HUES6 (cell line): ENCODE results near the gene NR2E3.
"Not testable (repeated sequence)": the region's sequence is repeated elsewhere in the genome, so short reads cannot be mapped to it uniquely, and the experiment has no call there.

ENCODE experiments used
- H3K27ac ChIP-seq: 2 replicates; pipeline ENCODE4 v1.7.0; 2013; ENCODE audit warnings: low read depth, mild to moderate bottlenecking, low read length, inconsistent platforms
- H3K27me3 ChIP-seq: 2 replicates; pipeline ENCODE4 v1.6.1; 2013; ENCODE audit warnings: low read length; ENCODE audit not compliant: control insufficient read depth, insufficient read depth
- H3K36me3 ChIP-seq: 2 replicates; pipeline ENCODE4 v1.6.1; 2013; ENCODE audit warnings: low read length; ENCODE audit not compliant: control insufficient read depth, insufficient read depth
- H3K4me1 ChIP-seq: 2 replicates; pipeline ENCODE4 v1.6.1; 2013; ENCODE audit warnings: low read length; ENCODE audit not compliant: control insufficient read depth, insufficient read depth
- H3K4me3 ChIP-seq: 2 replicates; pipeline ENCODE4 v1.5.1; 2013; ENCODE audit warnings: low read depth, low read length
- H3K9ac ChIP-seq: one replicate; pipeline ENCODE4 v1.6.1; 2013; ENCODE audit warnings: mild to moderate bottlenecking, low read length
- H3K9me3 ChIP-seq: 2 replicates; pipeline ENCODE4 v1.6.1; 2013; ENCODE audit warnings: low read depth, low read length; ENCODE audit not compliant: control insufficient read depth, insufficient read depth

The NR2E3 gene

DNA sequence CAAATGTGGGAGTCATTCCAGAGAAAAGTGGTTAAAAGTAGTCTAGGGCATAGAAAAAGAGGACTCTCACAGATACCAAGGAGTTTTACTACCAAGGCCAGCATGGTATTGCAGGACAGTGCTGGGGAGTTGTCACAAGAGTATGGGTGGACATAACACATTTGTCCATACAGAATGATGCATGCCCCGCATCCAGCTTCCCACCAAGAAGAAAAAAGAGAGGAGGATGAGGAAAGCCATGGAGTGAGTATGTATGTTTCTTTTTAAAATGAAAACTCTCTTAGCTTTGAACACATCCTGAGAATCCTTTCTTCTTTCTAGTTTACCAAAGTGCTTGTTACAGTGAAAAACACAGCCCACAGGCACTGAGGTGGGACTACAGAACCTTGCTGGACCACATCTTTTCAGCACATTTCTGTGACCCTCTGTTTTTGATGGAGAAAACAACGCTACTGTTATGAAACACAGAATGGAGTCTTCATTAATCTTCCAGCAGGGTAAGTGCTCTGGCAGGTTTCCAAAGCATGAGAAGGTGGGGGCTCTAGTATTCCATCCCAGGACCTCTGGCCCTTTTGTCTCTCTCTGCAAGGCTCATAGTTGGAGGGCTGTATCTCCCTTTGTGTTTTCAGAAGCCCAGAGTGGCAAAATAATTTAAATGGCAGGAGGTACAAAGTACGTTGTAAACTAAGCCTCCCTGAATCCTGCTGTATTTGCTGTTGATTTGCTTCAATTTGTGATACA lies 12.7 kb downstream of the NR2E3 start:
- Histone ChIP-seq H3K4me1 (peaks cover 8% of the 10 kb centered on the region; the same call in 1 of the 2 replicates), H3K9me3 (peaks cover 20% of the 10 kb centered on the region), H3K9ac (no peak overlapping the region), H3K27me3 (no peaks in the 10 kb centered on the region), H3K27ac (no peak overlapping the region), H3K36me3 (peaks cover 17% of the 10 kb centered on the region; the same call in 1 of the 2 replicates), H3K4me3 (no peak overlapping the region)

GRCh38 chr15:71823801-71824200 lies 13.4 kb downstream of the NR2E3 start:
- Histone ChIP-seq H3K4me3 (no peak overlapping the region), H3K27ac (no peak overlapping the region), H3K4me1 (peaks cover 8% of the 10 kb centered on the region; the same call in 1 of the 2 replicates), H3K27me3 (no peaks in the 10 kb centered on the region), H3K9ac (no peak overlapping the region), H3K9me3 (peaks cover 20% of the 10 kb centered on the region), H3K36me3 (peaks cover 17% of the 10 kb centered on the region; the same call in 1 of the 2 replicates)

GRCh38 chr15:71825021-71825730 lies 14.8 kb downstream of the NR2E3 start:
- peaks cover 8% of the 10 kb centered on the region; the same call in 1 of the 2 replicates for H3K4me1 ChIP-seq
- H3K9ac ChIP-seq, result no peak overlapping the region
- H3K27ac ChIP-seq, result no peak overlapping the region
- H3K36me3 ChIP-seq, result peaks cover 26% of the 10 kb centered on the region
- no peaks in the 10 kb centered on the region for H3K27me3 ChIP-seq
- peaks cover 20% of the 10 kb centered on the region for H3K9me3 ChIP-seq
- H3K4me3 ChIP-seq, result no peak overlapping the region

- peaks cover 8% of the 10 kb centered on the region; the same call in 1 of the 2 replicates for H3K4me1 ChIP-seq
- H3K36me3 ChIP-seq, result peaks cover 26% of the 10 kb centered on the region
- H3K9me3 ChIP-seq, result peaks cover 15% of the 10 kb centered on the region; the same call in 1 of the 2 replicates
- no peak overlapping the region for H3K9ac ChIP-seq
- H3K27ac ChIP-seq, result no peak overlapping the region
- no peak overlapping the region for H3K4me3 ChIP-seq
- H3K27me3 ChIP-seq, result no peaks in the 10 kb centered on the region
Measured at GRCh38 chr15:71826196-71826595, 15.8 kb downstream of the NR2E3 start.

DNA sequence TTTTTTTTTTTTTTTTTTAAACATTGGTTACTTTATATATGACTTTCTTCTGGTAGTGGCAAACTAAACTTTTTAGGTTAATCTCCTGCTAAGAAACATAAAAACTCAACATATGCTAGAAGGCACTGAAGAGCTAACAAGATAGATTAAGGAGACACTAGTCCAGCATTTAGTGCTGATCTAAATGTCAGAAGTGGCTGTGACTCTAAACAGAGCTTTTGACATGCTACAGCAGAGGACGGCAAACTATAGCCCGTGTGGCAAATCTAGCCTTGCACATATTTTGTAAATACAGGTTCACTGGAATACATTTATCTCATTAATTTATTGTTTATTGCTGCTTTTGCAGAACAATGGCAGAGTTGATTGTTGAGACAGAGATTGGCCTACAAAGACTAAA lies 20.6 kb downstream of the NR2E3 start:
- no peak overlapping the region for H3K9ac ChIP-seq
- peaks cover 8% of the 10 kb centered on the region; the same call in 1 of the 2 replicates for H3K4me1 ChIP-seq
- no peaks in the 10 kb centered on the region for H3K9me3 ChIP-seq
- H3K27me3 ChIP-seq, result no peaks in the 10 kb centered on the region
- no peak overlapping the region for H3K27ac ChIP-seq
- no peak overlapping the region for H3K4me3 ChIP-seq
- H3K36me3 ChIP-seq, result peaks cover 26% of the 10 kb centered on the region

- Histone ChIP-seq H3K36me3 (no peaks in the 10 kb centered on the region; the same call in 1 of the 2 replicates), H3K9ac (no peak overlapping the region), H3K4me3 (no peak overlapping the region), H3K9me3 (no peaks in the 10 kb centered on the region), H3K27ac (no peak overlapping the region), H3K27me3 (no peaks in the 10 kb centered on the region), H3K4me1 (no peaks in the 10 kb centered on the region)
Measured at GRCh38 chr15:71841563-71841962, 31.2 kb downstream of the NR2E3 start.

- H3K27ac ChIP-seq, result no peak overlapping the region
- H3K36me3 ChIP-seq, result peaks cover 6% of the 10 kb centered on the region
- no peaks in the 10 kb centered on the region for H3K27me3 ChIP-seq
- no peak overlapping the region for H3K4me3 ChIP-seq
- no peaks in the 10 kb centered on the region for H3K4me1 ChIP-seq
- H3K9me3 ChIP-seq, result no peaks in the 10 kb centered on the region
- no peak overlapping the region for H3K9ac ChIP-seq
Measured at GRCh38 chr15:71844916-71845315, 34.6 kb downstream of the NR2E3 start.

- no peaks in the 10 kb centered on the region for H3K27me3 ChIP-seq
- no peaks in the 10 kb centered on the region for H3K9me3 ChIP-seq
- no peak overlapping the region for H3K9ac ChIP-seq
- no peaks in the 10 kb centered on the region for H3K4me1 ChIP-seq
- H3K36me3 ChIP-seq, result peaks cover 3% of the 10 kb centered on the region; the same call in 1 of the 2 replicates
- no peak overlapping the region for H3K4me3 ChIP-seq
- H3K27ac ChIP-seq, result no peak overlapping the region
Measured at GRCh38 chr15:71853543-71853942, 43.2 kb downstream of the NR2E3 start.

DNA sequence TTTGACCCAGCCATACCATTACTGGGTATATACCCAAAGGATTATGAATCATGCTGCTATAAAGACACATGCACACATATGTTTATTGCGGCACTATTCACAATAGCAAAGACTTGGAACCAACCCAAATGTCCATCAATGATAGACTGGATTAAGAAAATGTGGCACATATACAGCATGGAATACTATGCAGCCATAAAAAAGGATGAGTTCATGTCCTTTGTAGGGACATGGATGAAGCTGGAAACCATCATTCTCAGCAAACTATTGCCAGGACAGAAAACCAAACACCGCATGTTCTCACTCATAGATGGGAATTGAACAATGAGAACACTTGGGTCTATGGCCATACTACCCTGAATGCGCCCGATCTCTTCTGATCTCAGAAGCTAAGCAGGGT lies 47.9 kb downstream of the NR2E3 start:
- not testable (repeated sequence) for H3K36me3 ChIP-seq, H3K27ac ChIP-seq, H3K4me3 ChIP-seq, H3K9ac ChIP-seq, H3K9me3 ChIP-seq, H3K27me3 ChIP-seq, H3K4me1 ChIP-seq
